HuH-7 (cell line): ENCODE data around the gene BOK.

Source experiments
- DNase-seq: peaks from one replicate; pipeline ENCODE4 v3.0.0; 2011; ENCODE audit warnings: low spot score

Gene BOK

DNA sequence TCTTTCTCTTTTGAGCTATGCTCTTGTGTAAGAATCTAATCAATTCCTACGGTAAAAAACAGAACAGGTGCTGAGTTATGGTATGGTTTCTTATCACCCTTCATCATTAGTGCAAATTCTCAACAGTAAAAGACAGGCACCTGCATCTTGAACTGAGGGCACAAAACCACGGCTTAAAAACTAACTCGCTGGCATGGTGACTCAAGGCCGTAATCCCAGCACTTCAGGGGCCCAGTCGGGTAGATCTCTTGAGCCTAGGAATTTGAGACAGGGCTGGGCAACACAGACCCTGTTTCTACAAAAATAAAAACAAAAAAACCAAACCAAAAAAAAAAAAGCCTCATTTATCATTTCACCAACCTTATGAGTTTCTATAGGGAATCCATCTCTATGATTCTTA lies 45.1 kb downstream of the BOK start:
- no peak for DNase-seq

DNA sequence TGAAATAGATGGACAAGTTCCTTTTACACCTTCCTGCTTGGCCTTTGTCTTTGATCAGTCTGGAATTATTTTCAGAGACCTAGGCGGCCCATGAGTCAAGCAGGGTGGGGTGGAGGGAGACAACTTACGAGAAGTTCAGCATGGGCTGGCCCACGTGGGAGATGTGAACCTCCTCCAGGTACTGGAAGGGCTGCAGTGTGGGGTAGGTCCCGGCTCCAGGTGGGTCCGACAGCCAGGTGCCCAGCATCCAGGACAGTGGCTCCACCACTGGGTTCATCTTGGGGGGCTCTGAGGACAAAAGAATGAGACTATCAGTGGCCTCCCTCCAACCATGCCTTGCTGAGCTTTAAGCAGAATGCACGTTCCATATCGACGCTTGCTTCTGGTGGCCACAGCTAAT lies 47.6 kb downstream of the BOK start:
- DNase-seq: no peak

DNA sequence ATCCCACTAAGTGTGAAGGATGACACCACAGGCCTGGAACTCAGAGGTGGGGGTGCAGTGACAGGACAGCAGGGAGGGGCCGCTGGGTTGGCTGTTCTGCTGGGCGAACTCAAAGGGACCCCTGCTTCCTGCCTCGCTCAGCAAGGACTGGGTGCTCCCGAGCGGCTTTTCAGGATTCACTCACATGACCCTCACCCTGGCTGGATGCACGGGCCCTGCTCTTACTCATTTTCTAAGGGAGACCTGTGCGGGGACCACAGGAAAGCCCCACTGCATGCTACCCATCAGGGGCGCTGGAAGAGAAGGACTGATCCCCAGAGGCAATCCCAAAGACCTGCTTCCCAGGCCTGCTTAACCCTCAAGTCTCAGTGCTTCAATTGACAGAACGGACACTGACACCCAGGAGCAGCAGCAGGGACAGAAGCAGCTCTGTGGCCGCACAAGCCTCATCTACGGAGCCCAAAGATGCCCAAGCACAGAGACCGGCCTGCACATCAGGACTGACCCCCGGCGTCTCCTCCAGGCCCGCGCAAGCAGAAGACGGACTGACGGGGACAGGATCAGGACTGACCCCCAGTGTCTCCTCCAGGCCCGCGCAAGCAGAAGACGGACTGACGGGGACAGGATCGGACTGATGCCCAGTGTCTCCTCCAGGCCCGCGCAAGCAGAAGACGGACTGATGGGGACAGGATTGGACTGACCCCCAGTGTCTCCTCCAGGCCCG lies 48.8 kb downstream of the BOK start:
- DNase-seq: no peak

DNA sequence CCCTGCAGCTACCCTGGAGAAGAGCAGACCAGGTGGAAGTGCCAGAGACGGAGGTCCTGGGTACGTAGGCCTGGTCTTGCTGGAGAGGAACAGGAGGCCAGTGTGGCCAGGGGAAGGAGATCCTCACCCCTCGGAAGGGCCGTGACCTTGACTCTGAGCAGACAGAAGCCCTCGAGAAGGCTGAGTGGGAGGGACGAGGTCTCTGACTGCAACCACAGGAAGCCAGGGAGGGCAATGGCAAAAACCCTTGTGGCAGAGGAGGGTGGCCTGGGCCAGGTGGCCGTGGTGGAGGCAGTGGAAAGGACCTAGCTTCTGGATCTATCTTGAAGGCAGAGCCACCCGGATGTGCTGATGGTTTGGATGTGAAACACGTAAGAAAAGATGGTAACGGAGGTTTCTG lies 50.3 kb downstream of the BOK start:
- no peak for DNase-seq

DNA sequence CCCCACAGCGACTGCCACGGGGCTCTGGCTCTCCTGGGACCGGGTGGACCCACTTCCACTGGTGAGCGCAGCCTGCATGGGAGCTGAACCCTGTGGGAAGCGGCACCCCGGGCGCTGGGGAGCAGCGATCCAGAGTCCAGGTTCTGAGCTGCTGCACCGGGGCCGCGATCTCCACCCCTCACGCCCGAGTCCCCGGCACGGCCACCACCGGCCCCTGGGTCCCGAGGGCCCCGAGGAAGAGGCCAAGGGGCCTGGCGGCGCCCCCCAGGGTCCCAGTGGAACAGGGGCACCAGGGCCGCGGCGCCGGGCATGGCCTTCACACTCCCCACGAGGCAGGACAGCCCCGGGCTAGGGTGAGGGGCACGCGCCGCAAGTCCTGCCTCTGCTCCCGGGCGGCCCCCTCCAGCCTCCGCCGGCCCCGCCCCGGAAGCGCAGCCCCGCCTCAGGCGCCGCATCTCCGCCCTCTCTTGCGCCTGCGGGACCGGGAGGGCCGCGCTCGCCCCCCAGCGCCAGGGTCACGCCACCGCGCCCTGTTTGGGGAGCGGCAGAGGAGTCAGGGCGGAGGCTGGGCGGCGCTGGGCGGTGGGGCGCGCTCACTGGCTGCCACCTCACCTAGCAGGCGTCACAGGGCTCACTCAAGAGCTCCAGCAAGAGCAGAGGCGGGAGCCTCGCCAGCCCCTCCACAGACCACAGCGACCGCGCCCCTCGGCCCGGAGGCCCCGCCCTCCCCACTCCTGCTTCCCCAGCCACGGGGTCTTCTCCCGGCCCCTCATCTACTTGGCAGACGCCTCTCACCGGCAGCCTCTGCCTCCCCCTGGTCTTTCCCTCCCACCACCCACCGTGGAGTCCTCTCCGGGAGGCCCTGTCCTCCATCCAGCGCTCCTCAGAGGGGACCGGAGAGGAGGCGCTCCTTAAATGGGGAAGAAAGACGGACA lies 51.6 kb downstream of the BOK start:
- peak; percentile 91 for DNase-seq

DNA sequence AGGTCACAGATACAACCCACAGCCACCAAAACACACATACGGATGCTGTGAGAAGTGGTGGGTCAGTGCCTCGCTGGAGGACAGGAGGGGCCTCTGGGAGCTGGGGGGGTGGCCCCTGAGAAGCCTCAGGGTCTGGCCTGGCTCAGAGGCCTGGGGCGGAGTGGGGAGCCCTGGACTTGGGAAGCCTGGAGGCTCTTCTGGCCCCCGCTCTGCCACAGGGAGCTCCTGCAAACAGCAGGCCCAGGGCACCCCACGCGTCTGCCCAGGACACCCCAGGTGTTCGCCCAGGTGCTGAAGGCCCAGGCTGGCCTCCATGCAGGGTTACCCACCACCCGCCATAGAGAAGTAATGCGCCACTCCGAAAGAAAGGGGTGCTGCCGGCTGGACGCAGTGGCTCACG lies 52.5 kb downstream of the BOK start:
- no peak for DNase-seq

DNA sequence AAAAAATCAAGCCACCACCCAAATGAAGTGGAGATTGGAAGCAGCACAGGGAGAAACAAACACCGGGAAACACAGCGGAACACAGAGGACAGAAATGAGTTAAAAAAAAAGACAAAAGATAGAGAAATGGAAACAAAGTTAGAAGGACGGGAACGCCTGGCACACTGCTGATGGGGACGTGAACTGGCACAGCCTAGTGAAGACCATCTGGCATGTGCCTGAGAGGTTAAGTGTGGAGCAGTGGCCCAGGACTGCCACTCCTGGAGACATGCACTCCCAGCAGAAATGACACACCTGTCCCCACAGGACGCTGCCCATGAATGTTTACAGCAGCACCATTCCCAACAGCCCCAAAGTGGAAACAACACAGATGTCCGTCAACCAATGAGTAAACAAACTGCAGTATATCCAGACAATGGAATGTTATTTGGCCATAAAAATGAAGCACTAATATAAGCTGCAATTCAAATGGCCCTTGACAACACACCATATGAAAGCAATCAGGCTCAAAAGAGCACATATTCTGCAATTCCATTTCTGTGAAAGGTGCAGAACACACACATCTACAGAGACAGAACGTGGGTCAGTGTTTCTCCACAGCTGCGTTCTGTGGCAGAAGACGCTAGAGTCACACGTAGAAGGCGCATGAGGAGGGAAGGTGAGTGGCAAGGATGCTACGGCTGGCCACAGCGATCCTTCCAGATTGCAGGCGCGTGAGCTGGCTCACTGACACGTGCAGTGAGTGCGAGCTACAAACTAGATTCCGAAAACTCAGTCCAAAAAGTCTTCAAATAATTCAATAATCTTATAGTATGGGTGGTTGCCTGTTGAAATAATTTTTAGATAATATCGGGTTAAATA lies 53.8 kb downstream of the BOK start:
- DNase-seq: no peak

DNA sequence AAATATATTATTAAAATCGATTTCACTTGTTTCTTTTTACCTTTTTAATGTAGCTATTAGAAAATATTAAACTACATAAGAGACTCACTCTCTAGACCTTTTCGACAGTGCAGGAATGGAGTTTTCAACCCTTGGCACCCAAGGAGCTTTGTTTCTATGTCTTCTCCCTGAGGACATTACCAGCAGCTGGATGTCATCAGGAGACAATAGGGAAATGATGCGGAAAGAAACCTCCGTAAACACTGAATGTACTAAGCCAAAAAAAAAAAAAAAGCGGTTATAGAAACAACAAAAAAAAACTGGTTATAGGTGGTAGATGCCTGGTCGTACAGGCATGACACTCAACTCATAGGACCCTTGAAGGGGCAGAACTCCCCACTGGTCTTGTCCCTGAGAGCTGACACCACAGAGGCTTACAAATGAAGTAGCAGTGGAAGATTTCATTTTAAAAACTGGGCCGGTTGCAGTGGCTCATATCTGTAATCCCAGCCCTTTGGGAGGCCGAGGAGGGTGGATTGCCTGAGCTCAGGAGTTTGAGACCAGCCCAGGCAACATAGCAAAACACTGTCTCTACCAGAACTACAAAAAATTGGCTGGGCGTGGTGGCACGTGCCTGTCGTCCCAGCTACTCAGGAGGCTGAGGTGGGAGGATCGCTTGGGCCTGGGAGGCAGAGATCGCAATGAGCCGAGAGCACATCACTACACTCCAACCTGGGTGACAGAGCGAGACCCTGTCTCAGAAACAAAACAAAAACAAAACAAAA lies 54.7 kb downstream of the BOK start:
- no peak for DNase-seq

DNA sequence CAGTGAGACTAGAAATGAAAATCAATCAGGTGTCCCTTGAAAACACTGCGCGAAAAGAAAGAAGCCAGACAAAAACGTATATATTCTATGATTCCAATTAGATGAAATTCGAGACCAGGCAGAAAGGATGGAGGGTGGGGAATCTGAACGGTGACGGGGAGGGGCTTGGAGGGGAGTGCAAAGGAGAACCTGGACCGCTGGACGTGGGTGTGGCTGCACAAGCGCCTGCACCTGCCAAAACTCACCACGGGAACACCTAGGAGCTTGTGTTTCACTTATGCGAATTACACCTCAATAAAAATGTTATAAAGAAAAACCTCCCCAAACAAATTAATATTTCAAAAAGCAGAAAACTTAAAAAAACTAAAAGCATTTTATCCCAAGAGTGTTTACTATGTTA lies 56.5 kb downstream of the BOK start:
- no peak for DNase-seq

DNA sequence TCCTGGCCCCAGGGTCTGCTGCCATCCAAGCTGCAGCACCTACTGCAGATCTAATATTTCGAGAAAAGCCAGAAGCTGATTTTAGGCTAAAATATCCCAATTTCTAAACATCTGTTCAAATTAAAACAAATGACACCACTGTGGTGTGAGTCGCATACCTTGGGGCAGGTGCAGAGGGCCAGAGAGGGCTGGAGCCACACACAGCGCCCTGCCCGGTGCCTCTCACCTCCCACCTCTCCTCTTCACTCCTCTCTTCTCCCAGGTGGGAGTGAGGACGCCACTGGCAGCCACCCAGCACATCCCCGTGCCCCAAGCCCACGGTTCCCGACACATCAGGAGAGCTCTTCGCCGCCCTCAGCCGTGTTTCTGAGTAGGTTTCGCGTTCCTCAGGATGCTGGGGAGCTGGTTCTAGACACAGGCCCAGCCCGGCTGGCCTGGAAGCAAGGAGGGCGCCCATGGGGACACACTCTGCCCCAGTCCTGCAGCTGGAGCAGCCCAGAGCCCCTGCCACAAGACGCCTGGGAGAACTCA lies 57.0 kb downstream of the BOK start:
- no peak for DNase-seq

DNA sequence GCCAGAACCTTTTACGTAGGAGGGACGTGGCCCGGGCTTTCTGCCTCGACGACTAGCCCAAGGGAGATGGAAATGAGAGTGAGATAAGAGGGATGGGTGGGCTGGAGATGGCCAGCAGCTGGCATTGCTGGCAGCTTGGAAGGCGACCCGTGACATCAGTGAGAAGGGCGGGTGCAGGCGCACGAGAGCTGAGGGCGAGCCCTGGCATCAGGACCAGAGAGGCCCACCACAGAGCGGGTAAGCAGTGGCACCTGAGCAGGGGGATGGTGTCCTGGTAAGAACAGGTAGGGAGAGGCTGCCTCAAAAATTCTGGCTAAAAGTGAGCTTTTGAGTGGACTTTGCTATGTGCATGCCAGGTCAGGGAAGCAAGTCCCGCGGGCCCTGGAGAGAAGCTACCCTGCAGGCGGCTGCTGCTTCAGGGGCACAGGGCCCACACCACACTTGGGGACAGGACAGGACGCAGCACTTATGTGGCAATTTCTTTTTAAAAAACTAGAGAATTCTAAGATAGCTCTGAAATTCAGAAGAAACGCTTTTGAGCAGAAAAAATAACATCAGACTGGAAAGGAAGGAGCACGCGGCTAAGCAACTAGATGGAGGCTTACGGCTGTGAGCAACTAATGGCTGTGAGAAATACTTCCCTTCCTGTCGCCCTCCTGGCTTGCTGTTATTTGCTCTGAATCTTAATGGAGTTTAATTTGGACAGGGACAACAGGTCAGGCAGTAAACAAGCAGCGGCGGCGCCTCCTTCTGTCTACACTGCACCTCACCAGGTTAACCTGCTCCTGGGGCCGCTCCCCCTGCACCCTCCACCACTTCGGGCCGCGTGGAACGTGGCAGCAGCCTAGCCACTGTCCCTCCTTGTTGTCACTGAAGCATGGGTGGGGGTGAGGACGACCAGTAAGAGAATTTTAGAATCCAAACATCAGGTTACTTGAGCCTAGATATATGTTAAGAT lies 57.9 kb downstream of the BOK start:
- DNase-seq: no peak

DNA sequence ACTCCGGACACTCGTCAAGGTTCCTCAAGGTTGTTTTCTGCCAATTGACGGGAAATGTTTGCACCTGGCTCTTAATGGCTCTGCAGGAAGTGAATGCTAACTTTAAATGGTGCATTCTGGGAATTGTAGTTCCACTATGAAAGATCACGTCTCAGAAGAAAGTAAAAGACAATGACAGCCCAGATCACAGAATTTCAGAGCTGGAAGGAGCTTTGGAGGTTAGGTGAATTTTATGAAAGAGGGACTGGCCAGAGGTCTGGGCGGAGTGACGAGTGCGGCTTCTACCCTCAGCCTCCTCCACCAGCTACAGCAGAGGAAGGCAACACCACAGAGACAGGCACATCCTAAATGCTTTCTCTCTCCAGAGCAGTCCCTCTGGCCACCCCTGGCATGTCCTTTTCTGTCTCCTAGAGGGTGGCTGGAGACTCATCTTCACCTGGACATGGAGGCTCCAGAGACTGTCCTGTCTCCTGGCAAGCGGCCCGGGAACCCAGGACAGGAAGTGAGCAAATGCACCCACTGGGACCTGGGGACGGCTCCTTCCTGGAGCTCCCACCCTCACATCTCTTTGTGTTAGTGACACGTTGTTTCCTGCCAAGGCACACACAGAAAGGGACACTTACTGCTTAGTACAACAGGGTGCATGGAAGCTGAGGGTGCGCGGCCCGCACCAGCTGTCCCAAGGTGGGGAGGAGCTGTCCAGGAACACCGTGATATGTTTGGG lies 59.0 kb downstream of the BOK start:
- no peak for DNase-seq

DNA sequence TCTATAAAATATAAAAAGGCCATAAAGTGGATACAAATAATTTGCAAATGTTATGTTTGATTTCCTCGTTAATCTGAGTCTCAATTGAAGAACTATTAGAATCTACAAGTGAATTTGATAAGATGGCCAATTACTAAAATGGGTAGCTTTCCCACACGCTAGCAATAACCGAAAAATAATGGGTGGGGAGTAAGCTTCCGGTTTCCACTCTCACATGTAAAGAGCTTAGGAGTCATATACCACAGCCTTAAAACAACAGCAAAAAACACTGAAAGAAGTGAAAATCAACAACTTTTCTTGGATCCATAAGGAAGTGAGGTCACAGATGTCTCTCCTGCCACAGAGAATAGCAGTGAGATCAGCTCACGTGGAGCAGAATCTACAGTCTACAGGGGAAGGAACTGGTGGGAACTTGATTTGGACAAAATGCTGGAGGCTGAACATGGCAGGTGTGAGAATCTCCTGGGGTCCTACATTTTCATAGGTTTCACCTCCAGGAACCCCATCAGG lies 59.8 kb downstream of the BOK start:
- no peak for DNase-seq

DNA sequence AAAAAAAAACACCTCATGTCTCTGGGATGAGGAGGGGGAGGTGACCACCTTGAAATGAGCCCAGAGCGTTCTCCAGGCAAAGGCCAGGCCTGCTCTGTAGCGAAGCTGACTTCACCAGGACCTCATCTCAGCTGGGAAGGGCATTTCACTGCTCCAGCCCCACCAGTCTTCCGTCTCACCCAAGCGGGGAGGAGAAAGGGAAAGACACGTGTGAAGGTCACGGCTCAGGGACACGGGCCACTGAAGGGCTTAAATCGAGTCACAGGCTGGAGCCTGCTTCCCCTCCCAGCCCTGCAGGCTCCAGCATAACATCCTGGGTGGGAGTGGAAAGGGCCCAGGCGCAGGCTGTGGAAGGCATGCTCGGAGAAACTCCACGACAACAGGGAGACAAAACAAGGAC lies 60.3 kb downstream of the BOK start:
- no peak for DNase-seq

DNA sequence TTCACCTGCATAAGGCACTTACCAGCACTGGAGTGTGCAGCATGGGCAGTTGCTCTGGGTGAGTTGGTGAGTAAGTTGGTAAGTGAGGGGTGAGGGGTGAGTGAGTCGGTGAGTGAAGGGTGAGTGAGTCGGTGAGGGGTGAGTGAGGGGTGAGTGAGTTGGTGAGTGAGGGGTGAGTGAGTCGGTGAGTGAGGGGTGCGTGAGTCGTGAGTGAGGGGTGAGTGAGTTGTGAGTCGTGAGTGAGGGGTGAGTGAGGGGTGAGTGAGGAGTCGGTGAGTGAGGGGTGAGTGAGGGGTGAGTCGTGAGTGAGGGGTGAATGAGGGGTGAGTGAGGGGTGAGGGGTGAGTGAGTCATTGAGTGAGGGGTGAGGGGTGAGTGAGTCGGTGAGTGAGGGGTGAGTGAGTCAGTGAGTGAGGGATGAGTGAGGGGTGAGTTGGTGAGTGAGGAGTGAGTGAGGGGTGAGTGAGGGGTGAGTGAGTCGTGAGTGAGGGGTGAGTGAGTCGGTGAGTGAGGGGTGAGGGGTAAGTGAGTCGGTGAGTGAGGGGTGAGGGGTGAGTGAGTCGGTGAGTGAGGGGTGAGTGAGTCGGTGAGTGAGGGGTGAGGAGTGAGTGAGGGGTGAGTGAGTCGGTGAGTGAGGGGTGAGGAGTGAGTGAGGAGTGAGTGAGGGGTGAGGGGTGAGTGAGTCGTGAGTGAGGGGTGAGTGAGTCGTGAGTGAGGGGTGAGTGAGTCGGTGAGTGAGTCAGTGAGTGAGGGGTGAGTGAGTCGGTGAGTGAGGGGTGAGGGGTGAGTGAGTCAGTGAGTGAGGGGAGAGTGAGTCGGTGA lies 61.3 kb downstream of the BOK start:
- no peak for DNase-seq

DNA sequence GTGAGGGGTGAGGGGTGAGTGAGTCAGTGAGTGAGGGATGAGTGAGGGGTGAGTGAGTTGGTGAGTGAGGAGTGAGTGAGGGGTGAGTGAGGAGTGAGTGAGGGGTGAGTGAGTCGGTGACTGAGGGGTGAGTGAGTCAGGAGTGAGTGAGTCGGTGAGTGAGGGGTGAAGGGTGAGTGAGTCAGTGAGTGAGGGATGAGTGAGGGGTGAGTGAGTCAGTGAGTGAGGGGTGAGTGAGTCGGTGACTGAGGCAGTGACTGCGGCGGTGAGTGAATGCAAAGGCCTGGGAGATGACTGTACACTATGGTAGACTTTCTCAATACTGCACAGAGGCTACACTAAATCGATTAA lies 61.8 kb downstream of the BOK start:
- DNase-seq: no peak
